ENCODE measurements around the gene UFSP1. TPM values are rescaled to one million over a fixed set of nuclear protein-coding genes. Genes with fewer than 3 reads are reported as not detected.

UFSP1 gene
- total RNA-seq, 4 donors from 2014 or later, result 2.0 to 7.1 (median 4.0) TPM

- in situ Hi-C loops (cut with MboI; ENCODE audit: low sequenced_read_pairs in 4 of 4), result no loop called here
- intact Hi-C loops (cut with DNase I; ENCODE audit: low total_unique reads), result no loop called here
- H3K4me3 ChIP-seq, result no peak overlapping the region
- TF ChIP-seq CTCF (IDR thresholded peaks at IDR 0.05 in 4 of 5, conservative IDR thresholded peaks at IDR 0.05 in 1 of 5), result no peak
- no peak for TF ChIP-seq POLR2A (IDR thresholded peaks at IDR 0.05)
- no peaks in the 10 kb centered on the region for H3K9me3 ChIP-seq
- peaks cover 14 to 30% of the 10 kb centered on the region in 2 donors for H3K4me1 ChIP-seq
- ATAC-seq, result no peak
- H3K27me3 ChIP-seq, result no peaks in the 10 kb centered on the region
- H3K36me3 ChIP-seq, result peaks cover 0 to 66% of the 10 kb centered on the region in 2 donors
- peak overlapping the region in 3 of 4 donors; percentile 32 to 96 (median 95) for H3K27ac ChIP-seq
- no peak for DNase-seq
Observed at GRCh38 chr7:100886936-100887515, 2.5 kb downstream of the UFSP1 start.

- Histone ChIP-seq H3K36me3 (peaks cover 0 to 73% of the 10 kb centered on the region in 2 donors), H3K4me1 (peaks cover 14 to 30% of the 10 kb centered on the region in 2 donors), H3K4me3 (no peak overlapping the region), H3K27ac (peak overlapping the region in 1 of 4 donors; percentile 95), H3K9me3 (no peaks in the 10 kb centered on the region), H3K27me3 (no peaks in the 10 kb centered on the region)
- TF ChIP-seq POLR2A (IDR thresholded peaks at IDR 0.05) (no peak), CTCF (IDR thresholded peaks at IDR 0.05 in 4 of 5, conservative IDR thresholded peaks at IDR 0.05 in 1 of 5) (no peak)
- DNase-seq (no peak), ATAC-seq (no peak)
- in situ Hi-C loops (cut with MboI; ENCODE audit: low sequenced_read_pairs in 4 of 4), result no loop called here
- intact Hi-C loops (cut with DNase I; ENCODE audit: low total_unique reads), result no loop called here
Observed at GRCh38 chr7:100886142-100886935, 3.2 kb downstream of the UFSP1 start.

- intact Hi-C loops (cut with DNase I; ENCODE audit: low total_unique reads) (no loop called here), in situ Hi-C loops (cut with MboI; ENCODE audit: low sequenced_read_pairs in 4 of 4) (no loop called here)
- peaks cover 14 to 22% of the 10 kb centered on the region in 2 donors for H3K4me1 ChIP-seq
- H3K27ac ChIP-seq, result no peak overlapping the region
- H3K36me3 ChIP-seq, result peaks cover 0 to 80% of the 10 kb centered on the region in 2 donors
- H3K27me3 ChIP-seq, result no peaks in the 10 kb centered on the region
- TF ChIP-seq CTCF (IDR thresholded peaks at IDR 0.05 in 4 of 5, conservative IDR thresholded peaks at IDR 0.05 in 1 of 5) (no peak), POLR2A (IDR thresholded peaks at IDR 0.05) (no peak)
- ATAC-seq (no peak), DNase-seq (no peak)
- no peaks in the 10 kb centered on the region for H3K9me3 ChIP-seq
- H3K4me3 ChIP-seq, result no peak overlapping the region
Observed at GRCh38 chr7:100885440-100886141, 3.9 kb downstream of the UFSP1 start.

GRCh38 chr7:100884736-100885439 lies 4.6 kb downstream of the UFSP1 start:
- H3K4me3 ChIP-seq, result no peak overlapping the region
- TF ChIP-seq POLR2A (IDR thresholded peaks at IDR 0.05) (no peak), CTCF (IDR thresholded peaks at IDR 0.05 in 4 of 5, conservative IDR thresholded peaks at IDR 0.05 in 1 of 5) (no peak)
- ATAC-seq (no peak), DNase-seq (no peak)
- in situ Hi-C loops (cut with MboI; ENCODE audit: low sequenced_read_pairs in 4 of 4), result no loop called here
- no peaks in the 10 kb centered on the region for H3K9me3 ChIP-seq
- peaks cover 0 to 85% of the 10 kb centered on the region in 2 donors for H3K36me3 ChIP-seq
- intact Hi-C loops (cut with DNase I; ENCODE audit: low total_unique reads), result no loop called here
- peaks cover 16% of the 10 kb centered on the region in 2 donors for H3K4me1 ChIP-seq
- no peak overlapping the region for H3K27ac ChIP-seq
- no peaks in the 10 kb centered on the region for H3K27me3 ChIP-seq

Data from gastrocnemius medialis (tissue), 4 donors.